Measurements from ENCODE around the gene MED27.

DNA sequence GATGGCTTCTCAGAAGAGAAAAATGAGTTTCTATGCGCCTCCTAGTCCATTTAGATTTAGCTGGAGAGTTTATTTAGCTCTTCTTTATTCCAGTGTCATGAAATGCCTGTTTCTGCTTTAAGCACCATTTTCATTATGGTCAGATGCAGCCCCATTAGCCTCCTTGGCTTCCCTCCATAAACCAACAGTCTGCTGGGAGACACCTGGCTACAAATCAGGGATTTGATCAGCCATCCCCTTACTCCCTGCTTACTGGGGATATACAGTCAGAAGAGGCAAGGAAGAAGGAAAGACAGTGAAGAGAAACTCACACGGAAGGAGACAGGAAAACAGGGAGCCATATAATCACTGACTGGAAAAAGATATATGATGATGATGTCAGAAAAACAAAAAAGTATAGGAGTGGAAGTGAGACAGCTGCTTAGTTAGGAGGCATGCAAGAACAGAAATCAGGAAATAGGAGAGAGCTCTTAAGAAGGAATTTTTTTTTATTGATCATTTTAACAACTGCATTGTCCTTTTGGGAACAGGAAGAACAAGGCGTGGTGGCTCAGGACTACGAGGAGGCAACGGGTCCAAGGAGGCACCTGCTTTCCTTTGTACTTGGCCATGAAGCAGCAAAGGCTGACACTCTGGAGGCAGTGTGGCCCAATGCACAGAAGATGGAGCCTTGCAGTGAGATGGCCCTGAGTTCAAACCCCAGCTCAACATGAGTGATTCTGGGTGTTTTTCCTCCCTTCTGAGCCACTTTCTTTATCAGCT, 56.1 kb downstream of the MED27 start:
- TF ChIP-seq, protein P1, sequence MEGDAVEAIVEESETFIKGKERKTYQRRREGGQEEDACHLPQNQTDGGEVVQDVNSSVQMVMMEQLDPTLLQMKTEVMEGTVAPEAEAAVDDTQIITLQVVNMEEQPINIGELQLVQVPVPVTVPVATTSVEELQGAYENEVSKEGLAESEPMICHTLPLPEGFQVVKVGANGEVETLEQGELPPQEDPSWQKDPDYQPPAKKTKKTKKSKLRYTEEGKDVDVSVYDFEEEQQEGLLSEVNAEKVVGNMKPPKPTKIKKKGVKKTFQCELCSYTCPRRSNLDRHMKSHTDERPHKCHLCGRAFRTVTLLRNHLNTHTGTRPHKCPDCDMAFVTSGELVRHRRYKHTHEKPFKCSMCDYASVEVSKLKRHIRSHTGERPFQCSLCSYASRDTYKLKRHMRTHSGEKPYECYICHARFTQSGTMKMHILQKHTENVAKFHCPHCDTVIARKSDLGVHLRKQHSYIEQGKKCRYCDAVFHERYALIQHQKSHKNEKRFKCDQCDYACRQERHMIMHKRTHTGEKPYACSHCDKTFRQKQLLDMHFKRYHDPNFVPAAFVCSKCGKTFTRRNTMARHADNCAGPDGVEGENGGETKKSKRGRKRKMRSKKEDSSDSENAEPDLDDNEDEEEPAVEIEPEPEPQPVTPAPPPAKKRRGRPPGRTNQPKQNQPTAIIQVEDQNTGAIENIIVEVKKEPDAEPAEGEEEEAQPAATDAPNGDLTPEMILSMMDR (tag by site-specific recombination; IDR thresholded peaks at IDR 0.05), result no peak
- TF ChIP-seq TRIM28 (IDR thresholded peaks at IDR 0.05; ENCODE audit: borderline replicate concordance, low read length), result no peak
- no peak for TF ChIP-seq ZNF549 (tag by site-specific recombination; IDR thresholded peaks at IDR 0.05)

Data from HEK293 (cell line).